Parathyroid adenoma (tissue), 2 donors: Measurements from ENCODE around the gene RAP2A.

Source experiments
- H2AFZ ChIP-seq: fragments of 300-600 bp; sonication (generic); one replicate; pipeline ENCODE4 v1.7.0; 2017; ENCODE audit warnings: antibody characterized with exemption, mild to moderate bottlenecking
- H3K27ac ChIP-seq: fragments of 300-600 bp; sonication (generic); one replicate; pipeline ENCODE4 v1.7.0; 2017
- H3K27me3 ChIP-seq: fragments of 300-600 bp; sonication (generic); one replicate; pipeline ENCODE4 v1.7.0; 2017; ENCODE audit warnings: low read length; ENCODE audit not compliant: control insufficient read depth, insufficient read depth
- H3K36me3 ChIP-seq: fragments of 300-600 bp; sonication (generic); one replicate; pipeline ENCODE4 v1.7.0; 2017; ENCODE audit warnings: low read length; ENCODE audit not compliant: control insufficient read depth, insufficient read depth
- H3K4me1 ChIP-seq: fragments of 300-600 bp; sonication (generic); one replicate; pipeline ENCODE4 v1.7.0; 2017; ENCODE audit warnings: control low read depth
- H3K4me2 ChIP-seq: fragments of 300-600 bp; sonication (generic); one replicate; pipeline ENCODE4 v1.7.0; 2017; ENCODE audit warnings: low read length
- H3K4me3 ChIP-seq: fragments of 300-600 bp; sonication (generic); one replicate; pipeline ENCODE4 v1.7.0; 2017; ENCODE audit warnings: low read depth, low read length
- H3K79me2 ChIP-seq: fragments of 300-600 bp; sonication (generic); one replicate; pipeline ENCODE4 v1.7.0; 2017; ENCODE audit warnings: control low read depth
- H3K9ac ChIP-seq: fragments of 300-600 bp; sonication (generic); one replicate; pipeline ENCODE4 v1.7.0; 2017; ENCODE audit warnings: mild to moderate bottlenecking
- H3K9me3 ChIP-seq: fragments of 300-600 bp; sonication (generic); one replicate; pipeline ENCODE4 v1.7.0; 2017; ENCODE audit warnings: low read length; ENCODE audit not compliant: control insufficient read depth
- TF ChIP-seq, protein P1 (sequence below): fragments of 300-600 bp; sonication (generic); IDR thresholded peaks from one replicate; pipeline ENCODE4 v1.7.0; 2017; ENCODE audit warnings: antibody characterized with exemption, mild to moderate bottlenecking
- donor health status: primary hyperparathyroidism.

The RAP2A gene

DNA sequence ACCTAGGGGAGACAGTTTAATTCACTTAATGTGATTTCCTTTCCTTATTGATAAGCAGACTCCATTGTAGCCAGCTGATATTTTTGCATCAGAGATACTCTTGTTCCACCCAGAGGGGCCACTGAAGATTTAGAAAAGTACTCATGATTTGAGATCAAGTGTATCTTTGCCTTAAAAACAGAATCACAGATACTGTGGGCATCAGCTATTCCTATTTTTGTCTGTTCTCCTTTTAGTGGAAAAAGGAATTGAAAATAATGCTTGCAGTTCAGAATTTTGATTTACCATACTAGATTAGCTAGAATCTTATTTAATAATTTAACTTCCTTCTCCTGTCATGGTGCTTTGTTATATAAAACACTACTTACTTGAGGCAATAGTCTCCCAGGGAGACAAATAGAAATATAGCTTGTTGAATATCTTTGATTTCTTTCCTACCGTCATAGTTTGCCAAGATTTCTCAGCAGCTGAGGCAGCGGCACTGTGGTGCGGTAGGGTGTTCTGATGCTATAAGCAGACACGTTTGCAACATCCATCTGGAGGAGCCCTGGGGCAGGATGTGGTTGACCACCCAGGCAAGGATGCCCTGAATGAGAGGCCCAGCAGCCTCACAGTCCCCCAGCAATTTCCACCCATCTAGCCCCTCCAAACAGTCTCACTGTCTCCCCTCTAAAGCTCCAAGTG is 47.0 kb upstream of the RAP2A start:
- no peak overlapping the region for H3K9ac ChIP-seq
- no peaks in the 10 kb centered on the region for H3K4me1 ChIP-seq
- H3K36me3 ChIP-seq = no peaks in the 10 kb centered on the region
- H3K27ac ChIP-seq = no peak overlapping the region
- H3K9me3 ChIP-seq = no peaks in the 10 kb centered on the region
- H2AFZ ChIP-seq = no peak overlapping the region
- H3K4me3 ChIP-seq = no peak overlapping the region
- H3K4me2 ChIP-seq = no peak overlapping the region
- TF ChIP-seq, protein P1, sequence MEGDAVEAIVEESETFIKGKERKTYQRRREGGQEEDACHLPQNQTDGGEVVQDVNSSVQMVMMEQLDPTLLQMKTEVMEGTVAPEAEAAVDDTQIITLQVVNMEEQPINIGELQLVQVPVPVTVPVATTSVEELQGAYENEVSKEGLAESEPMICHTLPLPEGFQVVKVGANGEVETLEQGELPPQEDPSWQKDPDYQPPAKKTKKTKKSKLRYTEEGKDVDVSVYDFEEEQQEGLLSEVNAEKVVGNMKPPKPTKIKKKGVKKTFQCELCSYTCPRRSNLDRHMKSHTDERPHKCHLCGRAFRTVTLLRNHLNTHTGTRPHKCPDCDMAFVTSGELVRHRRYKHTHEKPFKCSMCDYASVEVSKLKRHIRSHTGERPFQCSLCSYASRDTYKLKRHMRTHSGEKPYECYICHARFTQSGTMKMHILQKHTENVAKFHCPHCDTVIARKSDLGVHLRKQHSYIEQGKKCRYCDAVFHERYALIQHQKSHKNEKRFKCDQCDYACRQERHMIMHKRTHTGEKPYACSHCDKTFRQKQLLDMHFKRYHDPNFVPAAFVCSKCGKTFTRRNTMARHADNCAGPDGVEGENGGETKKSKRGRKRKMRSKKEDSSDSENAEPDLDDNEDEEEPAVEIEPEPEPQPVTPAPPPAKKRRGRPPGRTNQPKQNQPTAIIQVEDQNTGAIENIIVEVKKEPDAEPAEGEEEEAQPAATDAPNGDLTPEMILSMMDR = no peak
- H3K79me2 ChIP-seq = no peaks in the 10 kb centered on the region
- no peaks in the 10 kb centered on the region for H3K27me3 ChIP-seq

DNA sequence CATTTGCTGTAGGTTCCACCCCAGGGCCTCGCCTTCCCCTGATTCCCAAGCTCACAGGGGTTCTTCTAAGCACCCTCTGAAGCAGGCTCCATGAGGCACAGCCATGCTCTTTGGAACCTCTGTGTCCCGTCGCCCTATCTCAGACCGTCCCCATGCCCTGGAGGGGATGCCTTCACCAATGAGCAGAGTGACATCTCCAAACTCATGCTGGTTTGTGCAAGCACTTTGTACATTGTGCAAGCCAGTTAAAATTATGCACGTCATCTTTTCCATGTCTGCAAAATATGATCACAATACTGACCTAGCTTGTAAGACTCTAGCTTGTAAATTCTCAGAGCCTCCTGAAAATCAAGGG is 46.5 kb upstream of the RAP2A start:
- no peak overlapping the region for H3K27ac ChIP-seq
- TF ChIP-seq, protein P1 = no peak
- H3K4me1 ChIP-seq = no peaks in the 10 kb centered on the region
- H3K4me3 ChIP-seq = no peak overlapping the region
- no peaks in the 10 kb centered on the region for H3K9me3 ChIP-seq
- H3K4me2 ChIP-seq = no peak overlapping the region
- H3K27me3 ChIP-seq = no peaks in the 10 kb centered on the region
- H3K36me3 ChIP-seq = no peaks in the 10 kb centered on the region
- no peaks in the 10 kb centered on the region for H3K79me2 ChIP-seq
- no peak overlapping the region for H2AFZ ChIP-seq
- no peak overlapping the region for H3K9ac ChIP-seq

DNA sequence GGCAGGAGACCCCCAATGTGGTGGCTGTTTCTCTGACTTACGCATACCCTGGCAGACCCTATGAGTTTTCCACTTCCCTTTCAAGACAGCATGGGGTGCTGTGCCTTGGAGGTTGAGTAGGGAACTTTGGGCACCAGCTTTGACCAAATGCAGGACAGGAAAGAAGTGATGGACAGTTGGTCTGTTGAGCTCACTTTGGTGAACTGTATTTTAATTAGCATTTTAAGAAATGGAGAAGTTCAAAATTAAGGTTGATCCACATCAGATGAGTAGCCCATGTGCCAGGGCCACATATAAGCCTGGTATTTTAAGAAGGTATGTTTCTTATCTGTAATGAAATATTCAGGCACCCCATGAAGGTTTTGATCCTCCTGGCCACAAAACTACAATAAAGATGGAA is 46.1 kb upstream of the RAP2A start:
- no peak overlapping the region for H3K27ac ChIP-seq
- H3K27me3 ChIP-seq = no peaks in the 10 kb centered on the region
- no peaks in the 10 kb centered on the region for H3K79me2 ChIP-seq
- H3K9ac ChIP-seq = no peak overlapping the region
- H3K4me3 ChIP-seq = no peak overlapping the region
- TF ChIP-seq, protein P1 = no peak
- no peaks in the 10 kb centered on the region for H3K4me1 ChIP-seq
- no peak overlapping the region for H3K4me2 ChIP-seq
- no peak overlapping the region for H2AFZ ChIP-seq
- H3K36me3 ChIP-seq = no peaks in the 10 kb centered on the region
- H3K9me3 ChIP-seq = no peaks in the 10 kb centered on the region

DNA sequence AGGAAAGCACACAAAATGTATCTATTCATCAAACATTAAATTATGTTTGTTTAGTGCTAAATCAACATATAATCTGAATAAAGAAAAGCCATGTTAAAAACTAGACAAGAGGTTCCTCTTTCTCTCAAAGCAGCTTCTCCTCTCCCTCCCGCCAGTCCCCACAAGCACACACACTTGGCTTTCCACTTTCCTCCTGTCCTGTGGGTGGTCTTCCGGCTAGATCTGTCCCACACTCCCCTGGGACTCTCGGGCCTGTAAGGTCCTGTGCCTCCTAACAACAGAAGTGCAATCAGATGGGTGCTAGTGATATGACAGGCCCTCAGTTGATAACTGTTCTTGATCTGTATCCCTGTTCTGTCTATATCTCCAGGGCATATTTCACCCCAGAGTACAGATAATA is 45.6 kb upstream of the RAP2A start:
- no peaks in the 10 kb centered on the region for H3K27me3 ChIP-seq
- no peak overlapping the region for H3K27ac ChIP-seq
- H2AFZ ChIP-seq = no peak overlapping the region
- H3K79me2 ChIP-seq = no peaks in the 10 kb centered on the region
- no peaks in the 10 kb centered on the region for H3K36me3 ChIP-seq
- no peak overlapping the region for H3K4me2 ChIP-seq
- H3K9ac ChIP-seq = no peak overlapping the region
- H3K4me1 ChIP-seq = no peaks in the 10 kb centered on the region
- H3K9me3 ChIP-seq = no peaks in the 10 kb centered on the region
- TF ChIP-seq, protein P1 = no peak
- H3K4me3 ChIP-seq = no peak overlapping the region

DNA sequence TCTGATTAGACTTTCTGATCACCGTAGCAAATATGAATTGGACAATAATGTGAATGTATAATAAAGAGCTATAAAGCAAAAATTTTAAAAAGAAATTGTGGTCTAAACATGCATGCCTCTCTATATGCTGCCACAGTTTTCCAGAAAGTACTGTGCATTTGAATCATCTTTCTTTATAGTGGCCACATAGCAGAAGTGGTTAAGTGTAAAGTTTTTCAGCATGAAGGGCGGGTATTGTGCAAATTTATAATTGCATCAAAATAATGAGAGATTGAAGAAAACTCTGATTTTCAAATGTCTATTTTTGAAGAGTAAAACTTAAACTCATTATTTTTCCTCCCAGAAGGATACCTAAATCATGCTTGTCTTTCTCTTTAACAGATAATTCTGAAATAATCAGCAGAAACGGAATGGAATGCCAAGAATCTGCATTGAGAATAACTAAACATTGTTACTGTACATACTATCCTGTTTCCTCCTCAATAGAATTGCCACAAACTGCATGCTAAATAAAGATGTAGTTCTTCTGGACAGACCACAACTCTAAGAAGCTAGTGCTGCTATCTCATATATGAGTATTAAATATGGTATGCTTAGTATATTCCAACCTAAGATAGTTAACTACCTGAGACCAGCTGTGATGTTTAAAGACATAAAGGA is 42.9 kb upstream of the RAP2A start:
- TF ChIP-seq, protein P1 = no peak
- Histone ChIP-seq H3K4me1 (no peaks in the 10 kb centered on the region), H3K4me3 (no peak overlapping the region), H3K36me3 (no peaks in the 10 kb centered on the region), H2AFZ (no peak overlapping the region), H3K4me2 (no peak overlapping the region), H3K27ac (no peak overlapping the region), H3K9me3 (no peaks in the 10 kb centered on the region), H3K27me3 (no peaks in the 10 kb centered on the region), H3K9ac (no peak overlapping the region), H3K79me2 (no peaks in the 10 kb centered on the region)
